OCI-M1 (cell line): ENCODE results near the gene BID.

Experiments
- DNase-seq: peaks from one replicate; lab custom pipeline; 2025; lab: John Stamatoyannopoulos, UW

The BID gene

GRCh38 chr22:17738386-17739128, 35.7 kb downstream of the BID start:
- no peak for DNase-seq

- DNase-seq = no peak
Measured at GRCh38 chr22:17734187-17734586, 40.1 kb downstream of the BID start.

GRCh38 chr22:17733466-17733865, 40.8 kb downstream of the BID start:
- DNase-seq = no peak

GRCh38 chr22:17732251-17732854, 41.9 kb downstream of the BID start:
- no peak for DNase-seq

- DNase-seq = no peak
Measured at GRCh38 chr22:17729561-17729960, 44.7 kb downstream of the BID start.

- no peak for DNase-seq
Measured at GRCh38 chr22:17728786-17729185, 45.5 kb downstream of the BID start.

GRCh38 chr22:17726928-17727897, 47.1 kb downstream of the BID start:
- DNase-seq = no peak

- no peak for DNase-seq
Measured at GRCh38 chr22:17726006-17726927, 48.0 kb downstream of the BID start.

GRCh38 chr22:17725500-17725796, 48.8 kb downstream of the BID start:
- DNase-seq = no peak

GRCh38 chr22:17724678-17725499, 49.4 kb downstream of the BID start:
- peak; percentile 20 for DNase-seq

- no peak for DNase-seq
Measured at GRCh38 chr22:17724241-17724640, 50.0 kb downstream of the BID start.

GRCh38 chr22:17719911-17720310, 54.4 kb downstream of the BID start:
- DNase-seq = no peak

- no peak for DNase-seq
Measured at GRCh38 chr22:17717708-17718107, 56.6 kb downstream of the BID start.

GRCh38 chr22:17716529-17716928, 57.7 kb downstream of the BID start:
- no peak for DNase-seq

GRCh38 chr22:17712441-17712840, 61.8 kb downstream of the BID start:
- DNase-seq = no peak

GRCh38 chr22:17710023-17710422, 64.2 kb downstream of the BID start:
- DNase-seq = no peak

GRCh38 chr22:17707526-17707925, 66.7 kb downstream of the BID start:
- DNase-seq = peak; percentile 29

- DNase-seq = no peak
Measured at GRCh38 chr22:17706947-17707346, 67.3 kb downstream of the BID start.

- DNase-seq = peak; percentile 96
Measured at GRCh38 chr22:17705951-17706900, 68.0 kb downstream of the BID start.

GRCh38 chr22:17705546-17705945, 68.7 kb downstream of the BID start:
- no peak for DNase-seq
